Measurements from ENCODE around the gene OTUB2.

OTUB2 gene

DNA sequence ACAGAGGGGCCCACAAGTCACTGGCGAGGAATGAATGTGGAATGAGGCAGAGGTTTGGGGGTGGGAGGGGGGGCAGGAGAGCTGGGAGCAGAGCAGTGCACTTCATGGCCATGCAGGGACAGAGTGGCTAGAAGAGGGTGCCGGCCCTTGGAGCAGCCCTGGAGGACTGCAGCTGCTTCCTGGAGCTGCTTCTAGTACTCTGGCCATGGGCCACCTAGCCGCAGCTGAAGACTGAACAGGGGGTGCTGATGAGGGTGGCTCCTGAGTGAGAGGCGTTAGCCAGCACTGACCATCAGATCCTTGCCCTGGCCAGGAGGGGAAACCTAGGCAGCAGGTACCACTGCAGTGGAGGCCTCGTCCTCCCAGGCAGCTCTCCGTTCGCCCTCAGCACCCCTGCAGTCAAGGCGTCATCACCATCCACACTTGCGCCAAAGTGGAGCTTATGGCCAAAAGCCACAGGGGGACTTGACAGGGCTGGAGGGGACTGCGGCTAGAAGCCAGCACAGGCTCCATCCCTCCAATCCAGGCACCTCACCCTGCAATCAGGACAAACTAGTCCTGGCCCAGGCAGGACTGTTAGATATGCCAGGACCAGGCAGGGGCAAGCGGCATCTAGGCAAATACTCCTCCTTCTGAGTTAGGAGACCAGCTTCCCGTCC, 16.4 kb downstream of the OTUB2 start:
- no peak for DNase-seq

DNA sequence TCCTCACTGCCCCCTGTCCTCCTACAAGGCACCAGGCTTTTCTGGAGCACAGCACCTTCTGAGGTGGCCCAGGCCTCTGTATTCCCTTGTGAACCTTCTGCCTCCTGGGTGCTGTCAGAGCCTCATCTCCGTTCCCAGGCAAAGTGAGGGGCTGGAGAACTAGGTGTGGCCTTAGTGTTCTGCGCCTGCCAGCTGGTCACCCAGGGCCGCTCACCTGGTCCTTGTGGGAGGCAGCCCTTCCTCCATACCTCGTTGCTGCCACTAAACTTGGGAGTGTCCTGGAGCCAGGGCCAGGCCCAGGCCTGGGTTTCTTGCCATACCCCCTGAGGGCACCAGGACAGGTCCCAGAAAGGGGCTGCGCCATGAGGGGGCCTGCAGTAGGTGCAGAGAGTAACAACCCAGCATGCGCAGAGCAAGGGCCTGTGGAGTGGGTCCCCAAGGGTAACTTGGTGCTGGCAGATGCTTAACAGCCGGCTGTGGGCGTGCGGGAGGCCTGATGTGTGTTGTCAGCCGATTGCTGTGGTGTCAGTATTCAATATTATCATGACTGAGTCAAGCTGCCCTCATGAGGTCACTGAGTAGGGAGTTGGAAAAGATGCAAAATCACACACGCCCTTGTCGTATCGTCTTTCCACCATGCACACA, 17.1 kb downstream of the OTUB2 start:
- no peak for DNase-seq

DNA sequence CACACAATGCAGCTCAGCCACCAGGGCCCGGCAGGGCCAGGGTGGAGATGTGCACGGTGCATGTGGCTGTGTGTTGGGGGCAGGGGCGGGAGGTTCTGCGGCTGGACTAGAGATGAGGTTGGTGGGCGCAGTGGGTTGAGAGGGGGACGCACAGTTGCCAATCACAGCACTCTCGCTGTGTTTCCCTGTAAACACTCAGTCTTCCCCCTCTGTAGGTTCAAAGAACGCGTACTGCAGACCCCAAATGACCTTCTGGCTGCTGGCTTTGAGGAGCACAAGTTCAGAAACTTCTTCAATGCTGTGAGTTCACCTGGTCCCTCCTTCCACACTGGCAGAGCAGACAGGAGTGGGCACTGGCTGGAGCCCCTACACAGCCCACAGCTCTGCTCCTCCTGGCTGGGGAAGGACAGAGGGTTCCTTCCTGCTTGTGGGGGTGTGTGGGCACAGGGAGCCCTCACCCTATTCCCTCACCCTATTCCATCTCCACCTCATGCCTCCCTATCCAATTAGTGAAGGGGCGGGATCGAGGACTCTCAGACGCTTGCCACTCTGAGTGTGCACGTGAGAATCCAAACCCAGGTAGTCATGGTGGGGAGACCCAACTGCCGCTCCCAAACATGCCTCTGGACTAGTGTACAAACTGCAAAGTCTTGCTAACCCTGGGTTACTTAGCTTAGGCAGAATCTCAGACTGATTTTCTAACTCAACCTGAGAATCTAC, 17.8 kb downstream of the OTUB2 start:
- no peak for DNase-seq

DNA sequence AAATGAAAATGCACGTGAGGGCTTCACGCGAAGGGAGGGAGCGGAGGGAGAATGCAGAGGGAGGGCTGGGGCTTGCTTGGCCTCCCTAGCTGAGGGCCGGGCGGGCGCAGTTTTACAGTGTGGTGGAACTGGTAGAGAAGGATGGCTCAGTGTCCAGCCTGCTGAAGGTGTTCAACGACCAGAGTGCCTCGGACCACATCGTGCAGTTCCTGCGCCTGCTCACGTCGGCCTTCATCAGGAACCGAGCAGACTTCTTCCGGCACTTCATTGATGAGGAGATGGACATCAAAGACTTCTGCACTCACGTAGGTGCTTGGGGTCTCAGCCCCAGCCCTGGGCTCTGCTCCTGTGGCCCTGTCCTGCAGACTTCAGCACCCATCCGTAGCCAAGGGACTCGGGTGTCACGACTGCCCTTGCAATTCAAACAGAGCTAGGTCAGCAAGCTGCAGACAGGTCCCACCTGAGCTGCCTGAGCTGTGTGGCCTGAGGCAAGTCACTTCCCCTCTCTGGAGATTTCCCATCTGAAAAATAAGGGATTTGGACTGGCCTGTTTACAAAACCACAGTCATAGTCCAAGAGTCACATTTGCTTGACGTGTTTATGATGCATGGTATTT, 18.4 kb downstream of the OTUB2 start:
- DNase-seq = no peak

DNA sequence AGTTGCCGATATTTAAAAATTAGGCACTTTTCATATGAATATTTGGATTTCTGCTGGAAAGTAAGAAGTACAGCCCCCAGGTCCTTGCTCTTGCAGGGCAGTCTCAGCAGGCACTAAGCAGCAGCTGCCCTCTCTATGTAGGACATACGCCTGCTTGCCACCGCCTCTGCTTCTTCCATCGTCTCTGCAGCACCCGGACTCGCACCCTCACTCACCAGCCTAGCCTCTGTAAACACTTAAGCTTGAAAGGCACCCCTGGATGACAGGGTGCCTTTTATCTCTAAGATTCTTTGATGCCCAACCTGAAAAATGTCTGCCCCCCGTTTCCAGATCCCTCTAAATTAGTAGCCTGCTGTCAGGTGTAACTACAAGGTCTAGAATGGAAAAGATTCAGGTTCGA, 19.0 kb downstream of the OTUB2 start:
- DNase-seq = no peak

DNA sequence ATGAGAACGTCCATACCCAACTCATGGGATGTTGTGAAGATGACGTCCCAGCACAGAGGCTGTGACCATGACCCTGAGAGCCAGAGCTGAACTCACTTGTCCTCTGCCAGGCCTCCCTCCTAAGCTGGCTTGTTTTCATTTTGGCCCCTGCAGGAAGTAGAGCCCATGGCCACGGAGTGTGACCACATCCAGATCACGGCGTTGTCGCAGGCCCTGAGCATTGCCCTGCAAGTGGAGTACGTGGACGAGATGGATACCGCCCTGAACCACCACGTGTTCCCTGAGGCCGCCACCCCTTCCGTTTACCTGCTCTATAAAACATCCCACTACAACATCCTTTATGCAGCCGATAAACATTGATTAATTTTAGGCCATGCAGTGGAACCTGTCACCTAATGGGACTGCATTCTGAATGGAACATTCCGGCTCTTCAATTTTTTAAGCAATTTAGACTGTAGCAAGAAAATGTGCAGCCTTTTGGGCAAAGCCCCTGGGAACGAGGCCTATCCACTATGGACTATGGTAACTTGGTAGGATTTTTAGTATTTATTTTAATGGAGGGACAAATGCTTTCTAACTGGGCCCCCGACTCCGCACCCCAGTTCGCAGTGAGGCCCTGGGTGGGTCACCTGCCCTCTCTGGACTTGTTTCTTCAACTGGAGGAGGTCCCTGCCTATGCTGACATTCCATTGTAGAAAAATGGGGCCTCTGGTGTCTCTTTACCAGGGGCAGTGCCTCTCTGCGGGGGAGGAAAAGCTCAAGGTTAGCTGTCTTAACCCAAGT, 19.6 kb downstream of the OTUB2 start:
- DNase-seq = no peak

DNA sequence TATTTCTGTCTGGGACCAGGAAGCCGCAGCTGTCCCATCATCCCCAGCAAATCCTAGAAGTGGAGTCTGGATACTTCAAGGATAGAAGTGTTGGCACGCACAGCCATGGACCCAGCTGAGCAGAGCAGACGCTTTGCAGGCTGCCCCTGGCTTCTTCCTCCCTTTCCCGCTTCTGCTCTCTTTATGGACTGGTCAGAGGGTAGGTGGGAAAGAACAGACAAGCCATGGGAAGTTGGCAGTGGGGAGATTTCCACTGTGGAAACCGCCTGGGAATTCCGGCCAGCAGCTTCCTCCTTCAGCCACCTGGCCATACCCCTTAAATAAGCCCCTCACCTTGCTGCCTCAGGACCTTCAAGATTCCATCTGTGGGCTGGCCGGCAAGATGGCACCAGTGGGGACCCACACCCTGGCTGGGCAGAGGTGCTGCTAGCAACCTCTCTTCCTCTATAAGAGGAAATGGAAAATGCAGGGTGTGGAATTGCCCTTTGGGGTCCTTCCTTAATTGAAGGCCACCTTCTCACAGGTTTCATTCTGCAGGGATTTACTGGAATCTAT, 20.6 kb downstream of the OTUB2 start:
- no peak for DNase-seq

DNA sequence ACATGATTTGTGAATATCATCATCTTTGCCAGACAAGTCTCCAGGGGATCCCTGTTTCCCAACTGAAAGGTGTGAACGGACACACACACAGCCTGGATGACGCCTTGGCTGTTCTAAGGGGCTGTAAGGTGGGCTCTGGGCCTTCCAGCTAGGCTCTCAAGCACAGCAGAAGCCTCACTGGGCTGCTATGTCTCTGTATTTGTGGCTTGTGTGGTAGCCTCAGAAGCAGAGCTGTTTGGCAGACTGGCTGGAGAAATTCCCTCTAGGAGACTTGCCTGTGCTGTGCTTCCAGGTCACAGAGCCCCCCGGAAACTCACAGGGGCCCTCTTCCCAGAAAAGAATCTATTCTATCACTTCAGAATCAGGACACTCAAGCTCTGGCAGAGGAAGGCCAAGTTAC, 21.4 kb downstream of the OTUB2 start:
- no peak for DNase-seq

DNA sequence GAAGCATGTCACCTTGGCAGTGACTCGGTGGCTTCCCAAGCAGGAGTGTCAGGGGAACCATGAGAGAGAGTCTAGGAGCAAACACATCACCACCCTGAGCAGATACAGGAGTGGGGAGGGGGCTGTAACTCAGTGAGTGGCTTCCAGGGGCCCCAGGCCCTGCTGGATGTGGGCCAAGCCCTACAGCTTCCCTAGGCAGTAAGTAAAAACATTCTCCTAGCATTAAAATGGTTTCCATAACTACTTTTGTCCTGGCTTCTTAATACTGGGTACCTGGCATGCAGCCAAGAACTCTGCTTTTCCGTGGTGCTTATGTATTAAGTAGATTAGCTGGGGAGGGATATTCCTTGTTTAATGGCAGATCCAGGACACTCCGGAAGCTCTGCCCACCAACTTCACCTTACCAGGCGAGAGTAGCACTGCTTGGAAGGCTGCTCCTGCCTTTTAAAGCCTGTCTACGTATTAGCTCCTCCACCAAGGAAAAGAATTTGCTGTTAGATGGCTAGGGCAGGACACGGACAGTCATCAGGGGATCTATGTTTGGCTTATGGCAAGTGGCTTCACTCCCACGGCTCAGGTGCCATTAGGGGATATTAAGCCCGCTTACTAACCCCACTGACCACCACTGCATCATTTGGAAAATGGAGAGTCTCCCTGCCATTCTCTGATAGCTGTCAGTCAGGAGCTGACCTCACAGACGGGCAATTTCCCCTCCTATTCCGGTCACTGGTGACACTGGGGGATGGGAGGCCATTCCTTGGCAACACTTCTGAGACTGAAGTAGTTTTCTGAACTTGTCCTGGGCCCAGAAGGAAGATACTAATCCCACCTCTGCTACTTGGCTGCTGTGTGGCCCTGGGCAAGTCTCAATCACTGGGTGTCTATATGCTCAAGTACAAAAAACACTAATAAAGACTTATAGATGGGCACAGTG, 22.8 kb downstream of the OTUB2 start:
- DNase-seq = no peak

DNA sequence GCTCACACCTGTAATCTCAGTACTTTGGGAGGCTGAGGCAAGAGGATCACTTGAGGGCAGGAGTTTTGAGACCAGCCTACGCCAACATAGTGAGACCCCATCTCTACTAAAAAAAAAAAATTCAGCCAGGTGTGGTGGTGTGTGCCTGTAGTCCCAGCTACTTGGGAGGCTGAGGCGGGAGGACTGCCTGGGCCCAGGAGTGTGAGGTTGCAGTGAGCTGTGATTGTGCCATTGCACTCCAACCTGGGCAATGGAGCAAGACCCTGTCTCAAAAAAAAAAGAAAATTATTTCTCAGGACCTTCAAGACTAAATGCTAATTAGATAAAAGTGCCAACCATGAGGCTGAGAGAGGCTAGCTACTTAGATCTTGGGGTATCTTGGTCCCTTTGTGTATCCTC, 23.5 kb downstream of the OTUB2 start:
- no peak for DNase-seq

DNA sequence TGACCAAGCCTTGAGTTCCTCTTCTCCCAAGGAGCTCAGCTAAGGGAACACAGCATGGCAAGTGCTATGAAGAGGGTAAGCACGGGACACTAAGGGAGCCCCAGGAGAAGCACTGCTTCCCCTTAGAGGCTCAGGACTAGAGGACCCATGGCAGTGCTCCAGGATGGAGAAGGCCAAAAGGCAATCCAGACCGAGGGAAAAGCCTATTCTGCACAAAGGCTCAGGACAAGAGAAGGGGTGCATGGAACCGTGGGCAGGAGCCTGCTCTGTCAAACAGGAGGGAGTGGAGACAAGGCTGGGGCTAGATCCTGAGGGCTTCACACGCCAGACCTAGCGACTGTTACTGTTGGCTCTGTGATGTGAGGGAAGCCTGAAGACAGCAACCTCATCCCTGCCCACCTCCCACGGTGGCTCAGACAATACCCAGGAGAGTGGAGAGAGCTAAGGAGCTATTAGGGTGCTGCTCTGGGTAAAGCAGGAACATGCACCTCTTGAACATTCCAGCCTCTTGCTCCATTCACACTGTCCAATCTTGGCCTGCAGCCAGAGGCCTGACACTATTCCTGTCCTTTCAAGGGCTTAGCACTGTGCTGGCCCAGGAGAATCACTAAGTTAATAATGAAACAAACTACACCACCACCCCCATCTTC, 24.2 kb downstream of the OTUB2 start:
- no peak for DNase-seq

DNA sequence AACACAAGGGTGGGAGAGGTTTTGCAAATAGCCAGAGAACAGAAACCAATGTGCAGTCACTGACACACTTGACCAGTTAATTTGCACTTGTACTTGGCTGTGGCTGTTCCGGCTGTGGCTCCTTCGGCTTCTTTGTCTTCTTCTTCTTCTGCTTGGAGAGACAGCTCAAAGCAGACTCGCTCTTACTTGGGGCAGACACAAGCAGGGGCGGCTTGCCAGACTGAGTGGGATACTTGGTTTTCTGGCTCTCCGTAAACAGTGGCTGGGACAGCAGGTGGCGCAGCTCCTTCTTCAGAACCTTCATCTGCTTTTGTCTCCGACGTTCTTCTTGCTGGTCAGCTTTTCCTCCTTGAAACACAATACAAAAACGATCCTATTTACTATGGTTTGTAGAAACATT, 25.0 kb downstream of the OTUB2 start:
- no peak for DNase-seq

DNA sequence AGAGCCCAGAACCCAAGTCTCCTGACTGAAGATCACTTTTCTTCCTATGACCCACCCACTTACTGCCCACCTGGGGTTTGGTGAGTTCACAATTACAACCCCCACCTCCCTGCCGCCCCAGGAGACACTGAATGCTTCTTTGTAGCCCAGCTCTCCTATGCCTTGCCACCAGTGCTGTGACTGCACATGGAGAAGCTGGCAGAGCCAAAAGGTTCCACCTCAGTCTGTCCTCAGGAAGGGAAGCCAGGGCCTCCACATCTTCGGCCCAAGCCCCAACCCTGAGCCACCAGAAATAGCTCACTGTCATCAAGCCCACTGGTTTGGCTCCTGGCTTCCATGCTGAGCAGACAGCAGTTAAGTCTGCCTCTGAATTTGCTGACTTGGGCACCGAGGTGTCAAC, 25.6 kb downstream of the OTUB2 start:
- no peak for DNase-seq

DNA sequence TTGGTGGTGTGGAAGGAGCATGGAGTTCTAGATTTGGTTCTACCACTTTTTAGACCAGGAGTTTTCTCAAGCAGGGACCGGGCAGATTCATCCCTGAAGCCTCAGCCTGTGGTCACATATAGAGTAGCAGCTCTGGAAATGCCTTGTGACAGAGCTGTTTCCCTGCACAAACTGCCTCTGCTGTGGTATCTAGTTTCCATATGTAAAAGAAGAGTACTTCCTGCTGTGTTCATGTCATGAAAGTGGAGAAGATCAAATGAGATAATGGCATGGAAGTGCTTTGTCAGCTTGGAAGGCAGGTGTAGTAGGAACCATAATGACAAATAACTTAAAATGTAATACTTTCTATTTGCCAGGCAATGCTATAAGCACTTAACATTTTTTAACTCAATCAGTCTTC, 26.1 kb downstream of the OTUB2 start:
- DNase-seq = peak; percentile 55

DNA sequence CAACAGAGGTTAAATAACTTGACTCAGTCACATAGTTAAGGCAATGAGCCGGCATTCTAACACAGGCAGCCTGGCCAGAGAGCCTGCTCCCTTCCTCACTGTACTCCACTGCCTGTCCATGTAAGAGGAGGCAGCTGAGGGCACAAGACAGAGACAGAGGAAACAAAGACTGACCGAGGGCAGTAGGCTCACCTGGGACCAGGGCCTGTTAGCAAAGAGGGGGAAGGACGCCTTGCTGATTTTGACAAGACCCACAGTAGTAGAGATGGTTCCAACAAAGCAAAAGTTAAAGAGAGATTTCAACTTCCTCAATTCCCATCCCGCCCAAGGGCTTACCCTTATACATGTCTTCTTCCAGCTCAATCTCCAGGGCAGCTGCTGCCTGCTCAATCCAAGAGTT, 26.5 kb downstream of the OTUB2 start:
- no peak for DNase-seq

DNA sequence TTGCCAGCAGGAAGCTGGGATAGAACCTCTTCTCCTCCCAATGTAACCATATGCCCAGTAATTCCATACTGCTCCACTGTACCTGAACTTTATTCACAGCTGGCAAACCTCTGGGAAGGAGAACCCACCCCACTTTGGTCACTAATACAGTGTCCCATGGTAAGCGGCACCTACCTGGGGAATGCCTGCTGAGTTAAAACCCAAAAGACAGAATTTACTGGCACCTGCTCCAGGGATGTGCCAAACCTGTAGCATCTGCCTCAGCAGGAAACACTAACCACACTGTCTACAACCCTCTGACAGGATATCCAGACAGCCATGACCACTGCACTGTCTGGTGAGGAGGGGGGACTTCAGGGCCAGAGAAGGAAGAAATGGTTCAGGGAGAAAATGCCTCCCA, 28.3 kb downstream of the OTUB2 start:
- no peak for DNase-seq

DNA sequence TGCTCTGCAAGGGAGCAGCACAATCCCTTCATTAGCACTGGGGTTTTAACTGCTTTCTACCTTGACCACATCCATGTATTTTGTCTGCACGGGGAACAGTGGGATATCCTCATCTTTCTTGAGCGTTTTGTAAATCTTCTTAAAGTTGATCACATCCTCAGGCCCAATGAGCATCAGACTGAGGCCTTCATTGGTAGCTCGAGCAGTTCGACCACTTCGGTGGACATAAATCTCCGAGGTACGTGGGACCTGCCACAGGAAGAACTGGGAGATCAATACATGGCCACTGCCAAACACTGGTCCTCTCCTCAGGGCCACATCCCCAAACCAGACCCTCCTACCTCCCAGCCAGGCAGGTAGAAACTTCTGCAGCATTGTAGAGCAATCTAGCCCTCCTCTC, 28.8 kb downstream of the OTUB2 start:
- no peak for DNase-seq

DNA sequence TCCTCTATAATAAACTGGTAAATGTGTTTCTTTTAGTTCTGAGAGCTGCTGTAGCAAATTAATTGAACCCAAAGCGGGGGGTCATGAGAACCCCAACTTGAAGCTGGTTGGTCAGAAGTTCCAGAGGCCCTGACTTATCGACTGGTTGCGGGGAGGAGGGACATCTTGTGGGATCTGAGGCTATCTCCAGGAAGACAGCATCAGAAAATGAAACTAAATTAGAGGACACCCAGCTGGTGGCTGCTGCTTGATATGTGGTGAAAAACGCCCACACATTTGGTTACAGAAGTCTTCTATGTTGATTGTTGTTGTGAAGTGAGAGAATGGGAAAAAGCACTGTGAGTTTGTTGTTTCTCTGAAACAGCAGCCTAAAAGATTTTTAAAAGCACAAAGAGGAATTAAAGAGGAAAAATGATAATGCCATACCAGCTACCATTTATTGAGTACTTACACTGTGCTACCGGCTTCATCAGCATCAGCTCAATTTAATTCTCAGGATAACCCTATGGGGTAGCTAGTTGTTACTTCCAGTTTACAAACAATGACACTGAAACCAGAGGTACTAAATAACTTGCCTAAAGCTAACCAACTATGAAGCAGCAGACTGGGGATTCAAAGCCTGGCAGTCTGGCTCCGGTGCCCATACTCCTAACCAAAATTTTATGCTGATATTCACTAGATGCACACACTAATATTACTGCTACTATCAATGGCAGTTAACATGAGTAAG, 30.6 kb downstream of the OTUB2 start:
- no peak for DNase-seq

DNA sequence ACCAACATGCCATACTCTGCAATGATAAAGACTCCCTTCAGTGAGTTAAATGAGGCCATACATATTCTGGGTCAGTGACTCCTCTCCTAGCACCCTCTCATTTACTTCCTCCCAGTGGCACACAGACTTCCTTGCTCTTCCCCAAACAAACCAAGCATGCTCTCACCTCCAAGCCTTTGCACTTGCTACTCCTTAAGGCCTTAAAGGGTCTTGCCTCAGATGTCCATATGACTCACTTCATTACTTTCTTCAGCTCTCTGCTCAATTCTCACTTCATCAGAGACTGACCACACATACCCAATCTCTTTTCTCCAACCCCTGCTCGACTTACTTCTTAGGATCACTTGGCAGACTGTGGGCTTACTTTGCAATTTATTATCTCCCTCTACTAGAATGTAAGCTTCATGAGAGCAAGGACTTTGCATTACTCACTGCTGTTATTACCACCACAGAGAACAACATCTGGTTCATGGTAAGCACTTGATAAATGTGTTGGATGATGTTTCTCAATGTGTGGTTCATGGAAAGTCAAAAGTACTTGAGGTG, 32.1 kb downstream of the OTUB2 start:
- no peak for DNase-seq

DNA sequence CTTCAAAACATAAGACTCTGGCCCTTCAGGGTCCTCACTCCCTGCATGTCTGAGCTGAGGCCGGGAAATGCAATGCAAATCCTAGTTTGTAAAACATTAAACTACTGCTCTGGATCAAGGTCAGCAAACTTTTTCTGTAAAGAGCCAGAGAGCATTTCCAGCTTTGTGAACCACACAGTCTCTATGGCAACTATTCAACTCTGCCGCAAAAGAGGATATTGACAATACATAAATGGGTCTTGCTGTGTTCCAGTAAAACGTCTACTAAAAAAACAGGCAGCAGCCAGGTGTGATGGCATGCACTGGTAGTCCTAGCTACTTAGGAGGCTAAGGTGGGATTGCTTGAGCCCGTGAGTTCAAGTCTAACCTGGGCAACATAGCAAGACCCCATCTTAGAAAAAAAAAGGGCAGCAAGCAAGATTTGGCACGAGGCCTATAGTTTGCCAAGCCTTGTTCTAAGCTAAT, 32.6 kb downstream of the OTUB2 start:
- no peak for DNase-seq
